Measurements from ENCODE around the gene TRNT1.

DNA sequence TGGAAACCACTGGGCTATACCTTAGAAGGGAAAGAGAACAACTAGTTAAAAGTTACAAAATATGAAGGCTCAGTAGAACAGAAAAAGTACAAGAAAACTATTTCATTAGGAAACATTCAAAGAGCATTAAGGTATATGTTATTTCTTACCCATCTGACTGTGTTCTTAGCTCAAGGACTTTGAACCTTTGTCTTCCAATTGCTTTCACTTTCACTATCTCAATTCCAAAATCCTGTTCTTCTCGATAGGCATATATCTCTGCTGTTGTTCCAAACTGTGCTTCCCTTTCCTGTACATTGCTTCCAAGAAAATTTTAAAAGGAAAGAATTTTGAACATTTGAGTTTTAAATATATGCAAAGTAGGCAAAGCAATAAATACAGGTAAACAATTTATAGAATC lies 45.9 kb downstream of the TRNT1 start:
- no peak for TF ChIP-seq TAF1 (IDR thresholded peaks at IDR 0.05; ENCODE audit: borderline replicate concordance, insufficient read depth, low read length)
- TF ChIP-seq REST (IDR thresholded peaks at IDR 0.05; ENCODE audit: insufficient read depth in 1 of 2, low read depth in 2 of 2, low read length in 2 of 2): no peak
- no peak for TF ChIP-seq POLR2AphosphoS5 (IDR thresholded peaks at IDR 0.05; ENCODE audit: low read depth, low read length)
